GM12892 (cell line): ENCODE data around the gene ANKS1B.

Experiments used
- POLR2A ChIP-seq: IDR thresholded peaks from 2 replicates; pipeline ENCODE4 v1.6.1; 2011; ENCODE audit warnings: low read depth, low read length, control low read depth
- POLR2AphosphoS5 ChIP-seq: IDR thresholded peaks from 2 replicates; pipeline ENCODE4 v1.6.1; 2011; ENCODE audit warnings: low read depth, low read length, control low read depth
- TAF1 ChIP-seq: IDR thresholded peaks from 2 replicates; pipeline ENCODE4 v1.6.1; 2011; ENCODE audit warnings: low read depth, mild to moderate bottlenecking, control low read depth, low read length, borderline replicate concordance

GRCh38 chr12:98830657-98831056, 1154.1 kb downstream of the ANKS1B start:
- no peak for TF ChIP-seq POLR2A
- TF ChIP-seq POLR2AphosphoS5, result no peak
- no peak for TF ChIP-seq TAF1
